CD4-positive, alpha-beta T cell (primary cell): ENCODE measurements around the gene MYZAP. TPM values are rescaled to one million over a fixed set of nuclear protein-coding genes. Genes with fewer than 3 reads are reported as not detected.

ENCODE experiments used
- ATAC-seq: fragments of 200-7000 bp; cut with Tn5 transposase; one replicate; pipeline ENCODE4 v1.10.0; 2022; ENCODE audit warnings: mild to moderate bottlenecking; ENCODE audit not compliant: poor library complexity
- CTCF ChIA-PET: fragments of 350-600 bp; sonication (Branson Sonifier 250); formaldehyde crosslinking; loops from one replicate; lab custom pipeline; 2021; ENCODE audit warnings: antibody characterized with exemption, inconsistent platforms; lab: Charles Lee
- POLR2A ChIA-PET: fragments of 350-600 bp; sonication (Branson Sonifier 250); formaldehyde crosslinking; loops from one replicate; lab custom pipeline; 2021; ENCODE audit warnings: antibody characterized with exemption, inconsistent platforms; lab: Charles Lee
- DNase-seq, 14 experiments: peaks; one replicate each; pipeline ENCODE4 v3.0.0-alpha.2; 2013 to 2020; ENCODE audit warnings: mixed read lengths in 2 of 14
- H3K27ac ChIP-seq, 2 donors: one replicate each; pipeline versions ENCODE4 v1.5.1 to v1.7.0; 2013; ENCODE audit warnings: low read length in 2 of 2, low read depth in 1 of 2, mild to moderate bottlenecking in 1 of 2
- H3K27me3 ChIP-seq, 2 experiments: 1 replicate in 1 of 2; 2 replicates in 1 of 2; pipeline versions ENCODE4 v1.6.1 to v1.7.0; 2013; ENCODE audit warnings: low read length in 2 of 2, control low read depth in 1 of 2, mild to moderate bottlenecking in 1 of 2, moderate library complexity in 1 of 2; ENCODE audit not compliant: insufficient read depth in 2 of 2, control insufficient read depth in 1 of 2
- H3K36me3 ChIP-seq: one replicate; pipeline ENCODE4 v1.6.1; 2013; ENCODE audit warnings: low read length, control low read depth; ENCODE audit not compliant: insufficient read depth
- H3K4me1 ChIP-seq: one replicate; pipeline ENCODE4 v1.6.1; 2013; ENCODE audit warnings: low read length, control low read depth; ENCODE audit not compliant: insufficient read depth
- H3K4me3 ChIP-seq: one replicate; pipeline ENCODE4 v1.5.1; 2013; ENCODE audit warnings: mild to moderate bottlenecking, low read length, moderate library complexity
- H3K9me3 ChIP-seq, 2 experiments: 1 replicate in 1 of 2; 2 replicates in 1 of 2; pipeline versions ENCODE4 v1.6.1 to v1.7.0; 2013; ENCODE audit warnings: low read length in 2 of 2, mild to moderate bottlenecking in 2 of 2, control low read depth in 1 of 2, moderate library complexity in 1 of 2; ENCODE audit not compliant: control insufficient read depth in 1 of 2, insufficient read depth in 1 of 2
- H3K27ac Mint-ChIP-seq: one replicate; pipeline ENCODE4 v1.8.0; 2020; ENCODE audit warnings: mixed read lengths
- H3K27me3 Mint-ChIP-seq: one replicate; pipeline ENCODE4 v1.8.0; 2021; ENCODE audit warnings: mixed read lengths
- H3K36me3 Mint-ChIP-seq: one replicate; pipeline ENCODE4 v1.8.0; 2021; ENCODE audit warnings: low read depth, mixed read lengths
- H3K4me1 Mint-ChIP-seq: one replicate; pipeline ENCODE4 v1.8.0; 2021; ENCODE audit warnings: low read depth, mixed read lengths
- H3K4me3 Mint-ChIP-seq: one replicate; pipeline ENCODE4 v1.8.0; 2020; ENCODE audit warnings: mild to moderate bottlenecking, mixed read lengths
- H3K9me3 Mint-ChIP-seq: one replicate; pipeline ENCODE4 v1.8.0; 2020; ENCODE audit warnings: mixed read lengths
- CTCF ChIP-seq: fragments of 200-600 bp; IDR thresholded peaks from one replicate; pipeline ENCODE4 v1.8.0; 2022; ENCODE audit warnings: antibody characterized with exemption, mild to moderate bottlenecking
- intact Hi-C, 2 experiments: fragments of 100-400 bp; cut with DNase I in 1 of 2; cut with micrococcal nuclease in 1 of 2; formaldehyde crosslinking; loops; one replicate each; pipeline versions ENCODE4 v1.15.1 to v1.9.0; 2023 to 2025; cut with DNase I, micrococcal nuclease
- total RNA-seq, 174 experiments: library from RNA in 2 of 174; stranded (reverse) in 2 of 174; gene quantifications; one replicate each; pipeline ENCODE4 v1.2.3 and lab custom pipeline; 2021 to 2026

The MYZAP gene
- total RNA-seq, 2 experiments from 2014 or later = 0.66 to 1.1 TPM

GRCh38 chr15:57580428-57580827 is 11.3 kb upstream of the MYZAP start:
- no peak for ATAC-seq
- Histone ChIP-seq H3K9me3 (peaks cover 0 to 13% of the 10 kb centered on the region in 2 experiments), H3K27ac (no peak overlapping the region), H3K4me1 (no peaks in the 10 kb centered on the region), H3K4me3 (no peak overlapping the region), H3K36me3 (no peaks in the 10 kb centered on the region), H3K27me3 (peaks cover 0 to 7% of the 10 kb centered on the region in 2 experiments)
- Mint-ChIP-seq H3K27ac (no peak overlapping the region), H3K27me3 (peaks cover 28% of the 10 kb centered on the region), H3K36me3 (peaks cover 7% of the 10 kb centered on the region), H3K9me3 (peaks cover 8% of the 10 kb centered on the region), H3K4me3 (no peak overlapping the region), H3K4me1 (no peaks in the 10 kb centered on the region)
- POLR2A ChIA-PET = no interaction called here
- DNase-seq = no peak
- CTCF ChIA-PET = interaction anchor here (1.3 kb wide), 1 partner anchor 21 kb away, joined by 3 read pairs; no protein-coding TSS in a partner anchor
- intact Hi-C loops = no loop called here
- no peak for TF ChIP-seq CTCF

DNA sequence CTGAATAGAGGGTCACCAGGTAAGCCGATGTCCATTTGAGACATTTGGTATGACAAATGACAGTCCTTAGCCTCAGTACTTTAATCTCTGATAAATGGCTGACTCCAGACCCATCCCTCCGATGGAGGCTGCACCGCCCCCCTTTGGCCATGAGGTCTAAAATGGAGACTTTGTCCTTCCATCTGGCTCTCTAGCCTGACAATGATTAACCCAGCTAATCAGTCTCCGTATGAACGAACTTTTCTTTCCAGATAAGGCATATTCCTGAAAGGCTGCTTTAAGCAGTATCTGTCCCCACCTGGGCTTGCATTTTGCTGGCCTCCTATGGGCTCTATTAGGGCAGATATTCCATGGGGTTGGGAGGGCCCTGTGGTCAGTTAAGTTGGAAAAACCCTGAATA is 10.8 kb upstream of the MYZAP start:
- Histone ChIP-seq H3K36me3 (no peaks in the 10 kb centered on the region), H3K27me3 (peaks cover 0 to 7% of the 10 kb centered on the region in 2 experiments), H3K4me3 (no peak overlapping the region), H3K4me1 (no peaks in the 10 kb centered on the region), H3K9me3 (peaks cover 0 to 13% of the 10 kb centered on the region in 2 experiments), H3K27ac (no peak overlapping the region)
- Mint-ChIP-seq H3K4me1 (peaks cover 4% of the 10 kb centered on the region), H3K36me3 (peaks cover 7% of the 10 kb centered on the region), H3K27ac (no peak overlapping the region), H3K4me3 (no peak overlapping the region), H3K27me3 (peaks cover 28% of the 10 kb centered on the region), H3K9me3 (peaks cover 8% of the 10 kb centered on the region)
- CTCF ChIA-PET = no interaction called here
- no peak for TF ChIP-seq CTCF
- intact Hi-C loops = no loop called here
- DNase-seq (no peak), ATAC-seq (no peak)
- POLR2A ChIA-PET = no interaction called here

DNA sequence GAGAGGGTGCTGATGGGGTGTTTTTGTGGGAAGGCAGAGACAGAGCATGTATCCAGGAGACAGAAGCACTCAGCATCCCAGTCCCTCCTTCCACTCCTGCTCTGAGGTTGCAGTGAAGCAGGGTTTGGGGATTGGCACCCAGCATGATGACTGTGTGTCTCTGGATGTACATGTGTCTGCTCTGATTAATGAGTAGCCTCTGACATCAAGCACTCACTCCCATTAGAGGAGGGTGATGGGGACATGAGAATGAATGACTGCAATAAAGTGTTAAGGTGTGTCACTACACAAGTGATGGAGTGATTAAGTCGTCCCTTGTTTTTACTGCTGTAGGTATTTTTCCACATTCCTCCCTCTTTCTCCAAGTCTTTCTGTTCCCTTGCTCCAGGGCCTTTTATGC is 9.6 kb upstream of the MYZAP start:
- Histone ChIP-seq H3K9me3 (peaks cover 0 to 13% of the 10 kb centered on the region in 2 experiments), H3K4me1 (peaks cover 5% of the 10 kb centered on the region), H3K27me3 (peaks cover 0 to 7% of the 10 kb centered on the region in 2 experiments), H3K4me3 (no peak overlapping the region), H3K36me3 (no peaks in the 10 kb centered on the region), H3K27ac (no peak overlapping the region)
- Mint-ChIP-seq H3K4me1 (peaks cover 16% of the 10 kb centered on the region), H3K27ac (no peak overlapping the region), H3K36me3 (peaks cover 7% of the 10 kb centered on the region), H3K9me3 (peaks cover 8% of the 10 kb centered on the region), H3K4me3 (no peak overlapping the region), H3K27me3 (peaks cover 28% of the 10 kb centered on the region)
- intact Hi-C loops = no loop called here
- ChIA-PET CTCF (no interaction called here), POLR2A (no interaction called here)
- ATAC-seq (no peak), DNase-seq (no peak)
- no peak for TF ChIP-seq CTCF
